GM18519 (cell line): ENCODE data around the gene SIRT4.

Experiments used
- ATAC-seq: cut with Tn5 transposase; IDR thresholded peaks from one replicate; pipeline ENCODE4 v1.9.1; 2021; ENCODE audit warnings: mild to moderate bottlenecking, moderate library complexity; ENCODE audit not compliant: unreplicated experiment, low FRiP score

Gene SIRT4

GRCh38 chr12:120276734-120277133 is 25.4 kb upstream of the SIRT4 start:
- no peak for ATAC-seq

GRCh38 chr12:120278137-120279069 is 23.7 kb upstream of the SIRT4 start:
- ATAC-seq = no peak

GRCh38 chr12:120283318-120283717 is 18.8 kb upstream of the SIRT4 start:
- no peak for ATAC-seq

GRCh38 chr12:120284381-120284780 is 17.7 kb upstream of the SIRT4 start:
- ATAC-seq = no peak

GRCh38 chr12:120286768-120287490 is 15.2 kb upstream of the SIRT4 start:
- ATAC-seq = no peak

- no peak for ATAC-seq
Observed at GRCh38 chr12:120287491-120287890, 14.6 kb upstream of the SIRT4 start.

- ATAC-seq = no peak
Observed at GRCh38 chr12:120290609-120291305, 11.4 kb upstream of the SIRT4 start.

- ATAC-seq = no peak
Observed at GRCh38 chr12:120292411-120292660, 9.8 kb upstream of the SIRT4 start.

- ATAC-seq = no peak
Observed at GRCh38 chr12:120292661-120293531, 9.2 kb upstream of the SIRT4 start, which contains the start of gene RNU4-1. Gene RNU4-1 (minus strand): TSS chr12:120293237.

GRCh38 chr12:120314220-120314619 is 12.1 kb downstream of the SIRT4 start:
- no peak for ATAC-seq

- ATAC-seq = no peak
Observed at GRCh38 chr12:120316798-120317223, 14.7 kb downstream of the SIRT4 start.

- ATAC-seq = peak; percentile 97
Observed at GRCh38 chr12:120317224-120318105, 15.3 kb downstream of the SIRT4 start.

GRCh38 chr12:120321382-120322202 is 19.5 kb downstream of the SIRT4 start:
- no peak for ATAC-seq

GRCh38 chr12:120323772-120324171 is 21.7 kb downstream of the SIRT4 start:
- no peak for ATAC-seq

GRCh38 chr12:120324841-120325417 is 22.8 kb downstream of the SIRT4 start:
- ATAC-seq = no peak

- no peak for ATAC-seq
Observed at GRCh38 chr12:120327593-120327992, 25.5 kb downstream of the SIRT4 start, which contains the start of gene PLA2G1B. Gene PLA2G1B (minus strand): TSS chr12:120327779. CDS start chr12:120327753, 26 bp downstream.

GRCh38 chr12:120328228-120328627 is 26.1 kb downstream of the SIRT4 start:
- ATAC-seq = no peak

GRCh38 chr12:120331390-120331789 is 29.3 kb downstream of the SIRT4 start:
- ATAC-seq = no peak
